HCT116 (cell line): ENCODE measurements around the gene MYOM1. TPM values are rescaled to one million over a fixed set of nuclear protein-coding genes. Genes with fewer than 3 reads are reported as not detected.

Source experiments
- ATAC-seq: fragments of 200-7000 bp; cut with Tn5 transposase; 2 replicates; pipeline ENCODE4 v1.9.1; 2020; ENCODE audit warnings: mild to moderate bottlenecking, moderate library complexity
- BruUV-seq: library from RNA; stranded (reverse); fragments of 400-500 nt; replicated peaks from 2 replicates; lab custom pipeline; 2021; lab: Mats Ljungman, UMichigan
- CTCF ChIA-PET: fragments of 300-600 bp; sonication (Branson Sonifier 250); formaldehyde crosslinking; loops from one replicate; lab custom pipeline; 2021; ENCODE audit warnings: antibody characterized with exemption; lab: Charles Lee
- POLR2A ChIA-PET: fragments of 300-600, 350-600 bp; sonication (Branson Sonifier 250); formaldehyde crosslinking; loops from one replicate; lab custom pipeline; 2021; ENCODE audit warnings: antibody characterized with exemption; lab: Charles Lee
- RAD21 ChIA-PET, 2 experiments: fragments of 300-600 bp; sonication (Branson Sonifier 250); formaldehyde crosslinking; loops; one replicate each; lab custom pipeline; 2023; ENCODE audit warnings: low total read pairs in 2 of 2; ENCODE audit not compliant: uncharacterized antibody in 2 of 2, unreplicated experiment in 2 of 2, low non-redundant PET in 1 of 2; lab: Charles Lee
- DNase-seq: peaks from one replicate; pipeline ENCODE4 v3.0.0-alpha.2; 2010; ENCODE audit warnings: low read depth, low spot score
- H2AFZ ChIP-seq: fragments of 200-600 bp; shearing (Covaris generic), sonication (generic); 2 replicates; pipeline ENCODE4 v1.6.1; 2017; ENCODE audit warnings: low read depth, mixed run types, mixed read lengths, antibody characterized with exemption, low read length; ENCODE audit not compliant: poor library complexity, severe bottlenecking
- H3K27ac ChIP-seq: 2 replicates; pipeline ENCODE4 v1.5.1; 2012; ENCODE audit warnings: low read depth, low read length
- H3K27me3 ChIP-seq: fragments of 200-600 bp; sonication (generic); 2 replicates; pipeline ENCODE4 v1.6.1; 2016; ENCODE audit warnings: mixed run types, low read length, mixed read lengths; ENCODE audit not compliant: insufficient read depth
- H3K36me3 ChIP-seq, 2 experiments: fragments of 200-500 bp in 1 of 2; fragments of 200-600 bp in 1 of 2; sonication (Bioruptor generic) in 1 of 2; sonication (generic) in 1 of 2; 2 replicates each; pipeline versions ENCODE4 v1.5.1 to v1.6.1; 2014 to 2016; ENCODE audit warnings: low read length in 2 of 2, inconsistent platforms in 1 of 2, mixed read lengths in 1 of 2, mixed run types in 1 of 2; ENCODE audit not compliant: insufficient read depth in 2 of 2, control insufficient read depth in 1 of 2
- H3K4me1 ChIP-seq, 2 experiments: fragments of 200-600 bp in 1 of 2; sonication (generic) in 1 of 2; 2 replicates each; pipeline versions ENCODE4 v1.5.1 to v1.6.1; 2012 to 2017; ENCODE audit warnings: low read length in 2 of 2, inconsistent platforms in 1 of 2, mild to moderate bottlenecking in 1 of 2, mixed read lengths in 1 of 2, mixed run types in 1 of 2, moderate library complexity in 1 of 2; ENCODE audit not compliant: insufficient read depth in 2 of 2, control insufficient read depth in 1 of 2
- H3K4me2 ChIP-seq: fragments of 200-600 bp; sonication (generic); 2 replicates; pipeline ENCODE4 v1.6.1; 2017; ENCODE audit warnings: mixed run types, low read length, mixed read lengths
- H3K4me3 ChIP-seq, 2 experiments: fragments of 200-600 bp in 1 of 2; sonication (generic) in 1 of 2; replicated peaks in 1 of 2; 2 replicates each; pipeline ENCODE4 v1.5.1; 2011 to 2016; ENCODE audit warnings: low read length in 2 of 2, control low read depth in 1 of 2, low read depth in 1 of 2, mild to moderate bottlenecking in 1 of 2, mixed read lengths in 1 of 2, mixed run types in 1 of 2
- H3K79me2 ChIP-seq: fragments of 200-600 bp; sonication (generic); 2 replicates; pipeline ENCODE4 v1.6.1; 2017; ENCODE audit warnings: mild to moderate bottlenecking, mixed run types, low read length, moderate library complexity, mixed read lengths; ENCODE audit not compliant: insufficient read depth
- H3K9ac ChIP-seq: fragments of 200-600 bp; sonication (generic); 2 replicates; pipeline ENCODE4 v1.6.1; 2016; ENCODE audit warnings: low read length, mixed read lengths
- H3K9me2 ChIP-seq: fragments of 200-600 bp; sonication (generic), shearing (Covaris generic); 2 replicates; pipeline ENCODE4 v1.6.1; 2017; ENCODE audit warnings: mixed run types, mild to moderate bottlenecking, moderate library complexity; ENCODE audit not compliant: insufficient read depth
- H3K9me3 ChIP-seq, 2 experiments: fragments of 200-500 bp in 1 of 2; fragments of 200-600 bp in 1 of 2; sonication (Bioruptor generic) in 1 of 2; sonication (generic) in 1 of 2; 2 replicates each; pipeline ENCODE4 v1.6.1; 2014 to 2017; ENCODE audit warnings: low read length in 2 of 2, mixed read lengths in 2 of 2, inconsistent platforms in 1 of 2, low read depth in 1 of 2, mild to moderate bottlenecking in 1 of 2, mixed run types in 1 of 2, moderate library complexity in 1 of 2; ENCODE audit not compliant: control insufficient read depth in 1 of 2, insufficient read depth in 1 of 2
- H4K20me1 ChIP-seq: fragments of 200-600 bp; sonication (generic), shearing (Covaris generic); 2 replicates; pipeline ENCODE4 v1.6.1; 2017; ENCODE audit warnings: mixed run types, mild to moderate bottlenecking, moderate library complexity; ENCODE audit not compliant: insufficient read depth
- CEBPB ChIP-seq: IDR thresholded peaks from 2 replicates; pipeline ENCODE4 v1.6.1; 2012; ENCODE audit warnings: low read depth
- CTCF ChIP-seq, 3 experiments: fragments of 200-600 bp in 1 of 3; sonication (generic) in 1 of 3; IDR thresholded peaks in 2 of 3; conservative IDR thresholded peaks in 1 of 3; 2 replicates each; pipeline ENCODE4 v1.5.1; 2012 to 2017; ENCODE audit warnings: low read depth in 2 of 3, low read length in 2 of 3, antibody characterized with exemption in 1 of 3, borderline replicate concordance in 1 of 3, control low read depth in 1 of 3, mild to moderate bottlenecking in 1 of 3, mixed read lengths in 1 of 3, mixed run types in 1 of 3, moderate library complexity in 1 of 3; ENCODE audit not compliant: insufficient read depth in 1 of 3
- EGR1 ChIP-seq: IDR thresholded peaks from 2 replicates; pipeline ENCODE4 v1.6.1; 2012; ENCODE audit warnings: low read depth
- ELF1 ChIP-seq: IDR thresholded peaks from 2 replicates; pipeline ENCODE4 v1.6.1; 2012; ENCODE audit warnings: low read depth, borderline replicate concordance
- EZH2phosphoT487 ChIP-seq: fragments of 200-600 bp; IDR thresholded peaks from 2 replicates; pipeline ENCODE4 v1.6.1; 2018; ENCODE audit warnings: antibody characterized with exemption, borderline replicate concordance
- FOSL1 ChIP-seq: IDR thresholded peaks from 2 replicates; pipeline ENCODE4 v1.6.1; 2012; ENCODE audit warnings: low read depth
- JUND ChIP-seq: IDR thresholded peaks from 2 replicates; pipeline ENCODE4 v1.6.1; 2012
- POLR2A ChIP-seq: IDR thresholded peaks from 2 replicates; pipeline ENCODE4 v1.7.0; 2011; ENCODE audit warnings: borderline replicate concordance; ENCODE audit not compliant: insufficient read depth, insufficient read length; ENCODE audit errors: extremely low read depth
- POLR2AphosphoS5 ChIP-seq: IDR thresholded peaks from 2 replicates; pipeline ENCODE4 v1.6.1; 2011; ENCODE audit warnings: mild to moderate bottlenecking, low read depth, low read length, moderate library complexity
- REST ChIP-seq: IDR thresholded peaks from 2 replicates; pipeline ENCODE4 v1.6.1; 2012; ENCODE audit warnings: low read depth
- SP1 ChIP-seq: IDR thresholded peaks from 2 replicates; pipeline ENCODE4 v1.6.1; 2012; ENCODE audit warnings: low read depth
- SRF ChIP-seq: IDR thresholded peaks from 2 replicates; pipeline ENCODE4 v1.6.1; 2012; ENCODE audit warnings: low read depth
- TCF7L2 ChIP-seq: IDR thresholded peaks from 2 replicates; pipeline ENCODE4 v1.7.0; 2011; ENCODE audit warnings: borderline replicate concordance, inconsistent platforms; ENCODE audit not compliant: insufficient read depth, insufficient read length; ENCODE audit errors: extremely low read depth
- YY1 ChIP-seq: IDR thresholded peaks from 2 replicates; pipeline ENCODE4 v1.6.1; 2011; ENCODE audit warnings: low read length, low read depth, moderate library complexity, mild to moderate bottlenecking; ENCODE audit not compliant: insufficient replicate concordance; ENCODE audit errors: extremely low read depth
- ZFX ChIP-seq: fragments of 450-650 bp; IDR thresholded peaks from 2 replicates; pipeline ENCODE4 v1.6.1; 2017
- ZNF274 ChIP-seq: fragments of 200-500 bp; sonication (Bioruptor generic); IDR thresholded peaks from 2 replicates; pipeline ENCODE4 v1.6.1; 2014; ENCODE audit warnings: mild to moderate bottlenecking, low read depth, low read length, inconsistent platforms
- intact Hi-C: fragments of 100-400 bp; cut with micrococcal nuclease; formaldehyde crosslinking; loops from 2 replicates; pipeline ENCODE4 v1.10.0; 2022
- total RNA-seq: library from RNA; stranded (reverse); gene quantifications from one replicate; pipeline ENCODE4 v1.2.1, GENCODE V29; 2021; ENCODE audit not compliant: unreplicated experiment
- TF ChIP-seq, protein P1 (sequence below): IDR thresholded peaks from 2 replicates; pipeline ENCODE4 v1.6.1; 2012
- TF ChIP-seq, protein P2 (sequence below): IDR thresholded peaks from 2 replicates; pipeline ENCODE4 v1.6.1; 2011; ENCODE audit warnings: mild to moderate bottlenecking, low read length, moderate library complexity; ENCODE audit not compliant: insufficient replicate concordance; ENCODE audit errors: extremely low read depth

Gene MYOM1
- total RNA-seq, 1 experiment from 2014 or later: 0.52 TPM

DNA sequence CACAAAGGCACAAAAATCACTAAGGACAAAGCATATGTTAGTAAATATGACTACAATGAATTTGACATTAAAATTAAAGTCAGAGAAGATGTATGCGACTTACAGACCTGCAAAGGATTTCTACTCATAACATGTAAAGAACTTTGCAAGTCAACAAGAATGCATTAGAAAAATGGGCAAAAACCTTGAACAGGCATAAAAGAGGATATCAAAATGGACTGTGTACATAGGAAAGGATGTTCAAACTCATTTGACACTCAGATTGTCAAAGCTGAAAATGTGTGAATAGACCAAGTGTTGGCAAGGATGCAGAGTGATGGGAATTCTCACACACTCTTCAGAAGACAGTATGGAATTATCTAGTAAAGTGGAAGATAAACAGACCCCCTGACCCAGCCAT, 94.9 kb downstream of the MYOM1 start:
- CTCF ChIA-PET: no interaction called here
- no peaks in the 10 kb centered on the region for H3K36me3 ChIP-seq
- no peak overlapping the region for H3K27ac ChIP-seq
- H3K79me2 ChIP-seq: no peaks in the 10 kb centered on the region
- no peaks in the 10 kb centered on the region for H4K20me1 ChIP-seq
- no peak overlapping the region for H2AFZ ChIP-seq
- H3K9me2 ChIP-seq: no peaks in the 10 kb centered on the region
- no peak overlapping the region for H3K4me2 ChIP-seq
- no peaks in the 10 kb centered on the region for H3K9me3 ChIP-seq
- POLR2A ChIA-PET: no interaction called here
- DNase-seq (no peak), ATAC-seq (no peak)
- intact Hi-C loops: loop anchor here (5.0 kb wide), 1 partner anchor 193 kb away; no protein-coding TSS in a partner anchor
- TF ChIP-seq ELF1 (no peak), EZH2phosphoT487 (no peak), FOSL1 (no peak), SRF (no peak), ZNF274 (no peak), CTCF (IDR thresholded peaks at IDR 0.05 in 2 of 3, conservative IDR thresholded peaks at IDR 0.05 in 1 of 3; ENCODE audit: borderline replicate concordance in 1 of 3, insufficient read depth in 1 of 3, low read depth in 2 of 3, low read length in 2 of 3) (no peak), POLR2A (no peak), CEBPB (no peak), JUND (no peak), ZFX (no peak), TCF7L2 (no peak), EGR1 (no peak), SP1 (no peak), YY1 (no peak), REST (no peak), POLR2AphosphoS5 (no peak)
- TF ChIP-seq, protein P1, sequence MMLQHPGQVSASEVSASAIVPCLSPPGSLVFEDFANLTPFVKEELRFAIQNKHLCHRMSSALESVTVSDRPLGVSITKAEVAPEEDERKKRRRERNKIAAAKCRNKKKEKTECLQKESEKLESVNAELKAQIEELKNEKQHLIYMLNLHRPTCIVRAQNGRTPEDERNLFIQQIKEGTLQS: no peak
- TF ChIP-seq, protein P2, sequence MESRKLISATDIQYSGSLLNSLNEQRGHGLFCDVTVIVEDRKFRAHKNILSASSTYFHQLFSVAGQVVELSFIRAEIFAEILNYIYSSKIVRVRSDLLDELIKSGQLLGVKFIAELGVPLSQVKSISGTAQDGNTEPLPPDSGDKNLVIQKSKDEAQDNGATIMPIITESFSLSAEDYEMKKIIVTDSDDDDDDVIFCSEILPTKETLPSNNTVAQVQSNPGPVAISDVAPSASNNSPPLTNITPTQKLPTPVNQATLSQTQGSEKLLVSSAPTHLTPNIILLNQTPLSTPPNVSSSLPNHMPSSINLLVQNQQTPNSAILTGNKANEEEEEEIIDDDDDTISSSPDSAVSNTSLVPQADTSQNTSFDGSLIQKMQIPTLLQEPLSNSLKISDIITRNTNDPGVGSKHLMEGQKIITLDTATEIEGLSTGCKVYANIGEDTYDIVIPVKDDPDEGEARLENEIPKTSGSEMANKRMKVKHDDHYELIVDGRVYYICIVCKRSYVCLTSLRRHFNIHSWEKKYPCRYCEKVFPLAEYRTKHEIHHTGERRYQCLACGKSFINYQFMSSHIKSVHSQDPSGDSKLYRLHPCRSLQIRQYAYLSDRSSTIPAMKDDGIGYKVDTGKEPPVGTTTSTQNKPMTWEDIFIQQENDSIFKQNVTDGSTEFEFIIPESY: no peak
- no peak overlapping the region for H3K9ac ChIP-seq
- peaks cover 3 to 10% of the 10 kb centered on the region in 2 experiments; a peak in 3 of 4 replicates for H3K4me1 ChIP-seq
- H3K4me3 ChIP-seq: no peak overlapping the region
- RAD21 ChIA-PET: no interaction called here
- no TSS peak for BruUV-seq
- no peaks in the 10 kb centered on the region for H3K27me3 ChIP-seq
